ENCODE measurements around the gene REXO4.

REXO4 gene

GRCh38 chr9:133430244-133430643 is 12.4 kb upstream of the REXO4 start:
- H3K9me3 Mint-ChIP-seq = no peaks in the 10 kb centered on the region
- H3K27ac Mint-ChIP-seq = no peak overlapping the region
- H3K36me3 Mint-ChIP-seq = no peaks in the 10 kb centered on the region
- H3K4me3 Mint-ChIP-seq = peak overlapping the region; percentile 20
- H3K27me3 Mint-ChIP-seq = peaks cover 15% of the 10 kb centered on the region
- H3K4me1 Mint-ChIP-seq = peaks cover 7% of the 10 kb centered on the region

- peaks cover 7% of the 10 kb centered on the region for H3K4me1 Mint-ChIP-seq
- no peaks in the 10 kb centered on the region for H3K9me3 Mint-ChIP-seq
- peaks cover 17% of the 10 kb centered on the region for H3K27me3 Mint-ChIP-seq
- H3K27ac Mint-ChIP-seq = no peak overlapping the region
- no peaks in the 10 kb centered on the region for H3K36me3 Mint-ChIP-seq
- H3K4me3 Mint-ChIP-seq = no peak overlapping the region
These were observed 11.9 kb upstream of the REXO4 start for GRCh38 chr9:133429641-133430161.

GRCh38 chr9:133429214-133429613 is 11.4 kb upstream of the REXO4 start:
- Mint-ChIP-seq H3K27ac (no peak overlapping the region), H3K4me3 (no peak overlapping the region), H3K9me3 (no peaks in the 10 kb centered on the region), H3K36me3 (no peaks in the 10 kb centered on the region), H3K27me3 (peaks cover 18% of the 10 kb centered on the region), H3K4me1 (peaks cover 7% of the 10 kb centered on the region)

- no peak overlapping the region for H3K4me3 Mint-ChIP-seq
- no peak overlapping the region for H3K27ac Mint-ChIP-seq
- peaks cover 7% of the 10 kb centered on the region for H3K4me1 Mint-ChIP-seq
- H3K27me3 Mint-ChIP-seq = peaks cover 18% of the 10 kb centered on the region
- no peaks in the 10 kb centered on the region for H3K36me3 Mint-ChIP-seq
- H3K9me3 Mint-ChIP-seq = no peaks in the 10 kb centered on the region
These were observed 10.8 kb upstream of the REXO4 start for GRCh38 chr9:133428617-133429101.

GRCh38 chr9:133427658-133428348 is 10.0 kb upstream of the REXO4 start:
- Mint-ChIP-seq H3K4me3 (peak overlapping the region; percentile 71), H3K27ac (no peak overlapping the region), H3K4me1 (peaks cover 7% of the 10 kb centered on the region), H3K27me3 (peaks cover 18% of the 10 kb centered on the region), H3K36me3 (no peaks in the 10 kb centered on the region), H3K9me3 (no peaks in the 10 kb centered on the region)

GRCh38 chr9:133426011-133426410 is 8.2 kb upstream of the REXO4 start:
- Mint-ChIP-seq H3K27me3 (peaks cover 18% of the 10 kb centered on the region), H3K36me3 (no peaks in the 10 kb centered on the region), H3K27ac (no peak overlapping the region), H3K4me1 (peaks cover 10% of the 10 kb centered on the region), H3K9me3 (no peaks in the 10 kb centered on the region), H3K4me3 (no peak overlapping the region)

GRCh38 chr9:133425049-133425632 is 7.3 kb upstream of the REXO4 start:
- Mint-ChIP-seq H3K4me1 (peaks cover 15% of the 10 kb centered on the region), H3K36me3 (no peaks in the 10 kb centered on the region), H3K9me3 (no peaks in the 10 kb centered on the region), H3K27me3 (peaks cover 16% of the 10 kb centered on the region), H3K27ac (no peak overlapping the region), H3K4me3 (no peak overlapping the region)

GRCh38 chr9:133424187-133424586 is 6.4 kb upstream of the REXO4 start:
- peaks cover 18% of the 10 kb centered on the region for H3K4me1 Mint-ChIP-seq
- H3K27me3 Mint-ChIP-seq = peaks cover 14% of the 10 kb centered on the region
- no peak overlapping the region for H3K4me3 Mint-ChIP-seq
- H3K27ac Mint-ChIP-seq = no peak overlapping the region
- H3K36me3 Mint-ChIP-seq = no peaks in the 10 kb centered on the region
- H3K9me3 Mint-ChIP-seq = no peaks in the 10 kb centered on the region

GRCh38 chr9:133423216-133423615 is 5.4 kb upstream of the REXO4 start:
- no peaks in the 10 kb centered on the region for H3K36me3 Mint-ChIP-seq
- H3K4me1 Mint-ChIP-seq = peaks cover 28% of the 10 kb centered on the region
- no peak overlapping the region for H3K27ac Mint-ChIP-seq
- peaks cover 14% of the 10 kb centered on the region for H3K27me3 Mint-ChIP-seq
- no peaks in the 10 kb centered on the region for H3K9me3 Mint-ChIP-seq
- H3K4me3 Mint-ChIP-seq = no peak overlapping the region

GRCh38 chr9:133421615-133422542 is 4.1 kb upstream of the REXO4 start, which contains the start of gene ADAMTS13:
Gene ADAMTS13, plus strand, starts transcription at chr9:133422367. Its CDS starts 77 bp downstream, at chr9:133422444.
- peak within 1 kb of the TSS; percentile 3 for H3K27ac Mint-ChIP-seq

GRCh38 chr9:133420392-133420827 is 2.6 kb upstream of the REXO4 start:
- Mint-ChIP-seq H3K4me1 (peaks cover 39% of the 10 kb centered on the region), H3K36me3 (no peaks in the 10 kb centered on the region), H3K27me3 (peaks cover 3% of the 10 kb centered on the region), H3K9me3 (no peaks in the 10 kb centered on the region), H3K27ac (peak overlapping the region; percentile 30), H3K4me3 (no peak overlapping the region)

More at GRCh38 chr9:133421615-133422542, 4.1 kb upstream of the REXO4 start, which contains the start of gene ADAMTS13:
- H3K4me1 Mint-ChIP-seq = peaks cover 25% of the 10 kb centered on the region
- no peaks in the 10 kb centered on the region for H3K9me3 Mint-ChIP-seq
- no peaks in the 10 kb centered on the region for H3K36me3 Mint-ChIP-seq
- H3K27me3 Mint-ChIP-seq = peaks cover 4% of the 10 kb centered on the region
- no peak within 1 kb of the TSS for H3K4me3 Mint-ChIP-seq

- Mint-ChIP-seq H3K36me3 (no peaks in the 10 kb centered on the region), H3K4me3 (peak overlapping the region; percentile 93), H3K4me1 (peaks cover 53% of the 10 kb centered on the region), H3K27ac (peak overlapping the region; percentile 85), H3K9me3 (no peaks in the 10 kb centered on the region), H3K27me3 (no peaks in the 10 kb centered on the region)
These were observed 1.2 kb upstream of the REXO4 start for GRCh38 chr9:133419005-133419404.

GRCh38 chr9:133415170-133415569 is 2.6 kb downstream of the REXO4 start:
- Mint-ChIP-seq H3K36me3 (peaks cover 7% of the 10 kb centered on the region), H3K4me3 (peak overlapping the region; percentile 93), H3K27ac (no peak overlapping the region), H3K27me3 (no peaks in the 10 kb centered on the region), H3K9me3 (no peaks in the 10 kb centered on the region), H3K4me1 (peaks cover 48% of the 10 kb centered on the region)

GRCh38 chr9:133408042-133408441 is 9.8 kb downstream of the REXO4 start:
- H3K27me3 Mint-ChIP-seq = no peaks in the 10 kb centered on the region
- no peak overlapping the region for H3K27ac Mint-ChIP-seq
- peaks cover 12% of the 10 kb centered on the region for H3K4me1 Mint-ChIP-seq
- H3K9me3 Mint-ChIP-seq = no peaks in the 10 kb centered on the region
- no peak overlapping the region for H3K4me3 Mint-ChIP-seq
- H3K36me3 Mint-ChIP-seq = peaks cover 20% of the 10 kb centered on the region
